Lung microvascular endothelial cell (primary cell): Measurements from ENCODE around the gene KRT24. TPM values are rescaled to one million over a fixed set of nuclear protein-coding genes. Genes with fewer than 3 reads are reported as not detected.

Source experiments
- DNase-seq, 2 donors: peaks; one replicate each; pipeline versions ENCODE4 v3.0.0 to v3.0.0-alpha.2; 2010; ENCODE audit warnings: low read depth in 2 of 2
- total RNA-seq: library from RNA; depleted of rRNA; stranded (reverse); fragments of >200 nt; gene quantifications from 2 replicates; pipeline ENCODE4 v1.2.1, GENCODE V29; 2014

KRT24 gene
- total RNA-seq, 1 donor from 2014 or later: not detected

DNA sequence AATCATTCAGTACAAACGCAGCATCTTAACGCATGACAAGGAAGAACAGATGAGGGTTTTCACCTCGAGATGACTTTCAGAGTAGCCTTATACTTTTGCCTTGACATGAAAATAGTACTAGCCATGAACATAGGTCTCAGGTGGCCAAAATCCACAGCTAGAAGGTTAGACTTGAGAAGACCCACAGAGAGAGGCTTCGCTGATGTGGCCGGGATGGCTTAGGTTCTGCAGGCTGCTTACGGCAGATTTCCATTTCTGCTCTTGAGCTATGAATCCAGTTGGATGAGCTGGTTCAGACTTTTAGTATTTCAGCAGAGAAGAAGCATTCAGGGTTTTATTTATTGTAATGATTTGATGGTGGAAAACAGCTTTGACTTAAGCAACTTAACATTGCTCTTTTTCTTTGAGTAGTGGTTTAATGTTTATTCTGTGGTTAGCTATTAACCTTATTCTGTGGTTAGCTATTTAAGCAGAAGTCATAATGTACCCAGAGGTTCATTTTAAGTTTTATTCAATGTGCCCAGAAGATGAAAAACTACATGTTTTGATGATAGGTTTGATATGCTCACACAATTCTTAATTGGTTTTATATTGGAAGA lies 7.6 kb downstream of the KRT24 start:
- no peak for DNase-seq

- DNase-seq: no peak
These were observed 9.0 kb downstream of the KRT24 start for GRCh38 chr17:40694584-40694983.

- no peak for DNase-seq
These were observed 16.4 kb downstream of the KRT24 start for GRCh38 chr17:40687106-40687505.

DNA sequence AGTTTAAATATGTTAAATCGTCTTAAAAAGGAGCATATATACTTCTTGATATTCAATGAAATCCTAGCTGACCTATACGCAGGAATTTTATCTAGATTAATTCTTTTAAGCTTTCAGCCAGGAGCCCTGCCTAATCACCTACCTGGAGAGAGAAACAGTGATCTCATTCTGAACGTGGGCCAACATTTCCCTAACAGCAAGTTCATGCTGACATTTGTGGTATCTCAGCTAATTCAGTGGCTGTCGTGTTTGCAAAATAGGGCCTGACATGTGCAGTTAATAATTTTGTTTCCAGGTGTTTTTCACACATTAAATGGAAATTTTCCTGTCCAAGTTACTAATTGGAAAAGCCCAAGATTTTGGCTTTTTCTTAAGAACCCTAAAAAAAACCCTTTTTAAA lies 17.4 kb downstream of the KRT24 start:
- peak in 1 of 2 donors; percentile 25 for DNase-seq

DNA sequence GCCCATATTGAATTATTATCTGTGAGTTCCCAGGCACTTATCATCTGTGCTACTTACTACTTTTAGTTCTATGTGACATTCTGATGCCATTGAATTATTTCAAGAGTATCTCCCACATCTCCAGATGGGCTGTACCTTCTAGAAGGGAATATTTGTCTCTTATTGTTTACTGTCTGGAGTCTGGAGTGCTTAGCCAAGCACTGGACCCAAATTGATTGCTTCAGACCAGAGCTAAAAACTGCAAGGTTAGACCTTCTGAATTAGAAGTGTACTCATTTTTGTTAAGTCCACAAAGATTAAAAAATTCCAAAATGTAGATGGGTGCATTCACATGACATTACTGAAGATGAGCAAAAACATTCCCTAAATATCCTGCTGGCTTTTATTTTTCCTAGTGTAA lies 22.6 kb downstream of the KRT24 start:
- no peak for DNase-seq

- DNase-seq: no peak
These were observed 24.0 kb downstream of the KRT24 start for GRCh38 chr17:40679523-40679907.

DNA sequence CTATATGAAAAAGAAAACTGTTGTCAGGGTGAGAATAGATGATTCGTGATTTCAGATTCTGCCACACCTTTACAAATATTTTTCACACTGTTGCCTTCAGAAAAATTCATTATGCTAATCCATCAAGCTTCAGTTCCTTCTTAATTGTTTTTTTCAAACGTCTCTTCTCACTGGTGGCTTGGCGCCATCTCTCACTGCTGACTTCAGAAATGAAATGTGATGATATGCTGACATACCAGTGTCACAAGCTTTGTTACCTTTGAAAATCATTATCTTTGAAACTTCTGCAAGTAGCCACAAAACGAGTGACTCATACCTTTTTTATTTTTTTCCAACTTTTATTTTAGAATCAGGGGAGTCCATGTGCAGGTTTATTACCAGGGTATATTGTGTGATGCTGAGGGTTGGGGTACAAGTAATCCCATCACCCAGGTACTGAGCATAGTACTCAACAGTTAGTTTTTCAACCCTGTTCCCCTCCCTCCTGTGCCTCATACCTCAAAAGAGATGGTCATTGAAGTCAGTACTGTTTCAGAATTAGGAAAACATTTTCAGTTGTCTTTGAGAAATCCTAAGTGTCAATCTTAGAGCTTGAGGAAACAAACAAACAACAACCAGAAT lies 24.5 kb downstream of the KRT24 start:
- no peak for DNase-seq

- no peak for DNase-seq
These were observed 27.6 kb downstream of the KRT24 start for GRCh38 chr17:40675905-40676304.

DNA sequence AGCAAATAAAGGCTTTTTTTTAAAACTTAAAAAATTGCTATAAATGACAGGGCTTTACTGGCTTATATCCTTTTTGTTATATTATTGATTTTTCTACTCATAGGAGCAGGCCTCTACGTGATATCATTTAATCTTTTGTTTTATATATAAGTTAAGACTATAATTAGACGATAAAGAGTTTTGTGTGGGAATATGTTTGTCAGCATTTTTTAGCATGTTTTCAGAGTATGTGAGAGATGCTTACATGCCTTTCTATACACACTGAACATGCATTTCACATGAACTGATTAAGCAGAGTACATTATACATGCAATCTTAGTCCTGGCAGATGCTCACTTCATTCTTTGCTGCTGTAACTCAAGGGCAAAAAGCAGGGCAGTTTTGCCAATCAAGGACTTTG lies 30.9 kb downstream of the KRT24 start:
- DNase-seq: no peak

GRCh38 chr17:40671282-40671681 lies 32.3 kb downstream of the KRT24 start:
- peak in 1 of 2 donors; percentile 77 for DNase-seq

GRCh38 chr17:40666331-40666730 lies 37.2 kb downstream of the KRT24 start:
- no peak for DNase-seq

GRCh38 chr17:40664582-40665333 lies 38.8 kb downstream of the KRT24 start, which contains the start of gene KRT222:
KRT222 (minus strand) TSS chr17:40665177; CDS start chr17:40665099, 78 bp downstream.
- no peak for DNase-seq

- DNase-seq: no peak
These were observed 40.3 kb downstream of the KRT24 start for GRCh38 chr17:40663252-40663651.

- DNase-seq: no peak
These were observed 43.6 kb downstream of the KRT24 start for GRCh38 chr17:40659911-40660310.

DNA sequence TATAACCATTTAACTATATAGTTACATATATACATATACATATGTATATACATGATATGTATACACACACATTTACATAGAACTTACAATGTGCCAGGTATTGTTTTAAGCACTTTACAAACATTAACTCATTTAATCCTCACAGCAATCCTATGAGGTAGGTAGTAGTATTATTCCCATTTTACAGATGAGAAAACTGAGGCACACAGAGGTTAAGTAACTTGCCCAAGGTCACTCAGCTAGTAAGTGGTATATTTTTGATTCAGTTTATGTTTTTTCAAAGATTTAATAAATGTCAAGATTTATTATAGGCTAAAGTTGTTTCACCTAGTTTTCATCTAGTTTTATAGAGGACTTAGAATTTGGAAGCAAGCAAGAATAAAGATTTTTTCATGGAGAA lies 45.2 kb downstream of the KRT24 start:
- DNase-seq: no peak

GRCh38 chr17:40651939-40652338 lies 51.6 kb downstream of the KRT24 start:
- DNase-seq: no peak

DNA sequence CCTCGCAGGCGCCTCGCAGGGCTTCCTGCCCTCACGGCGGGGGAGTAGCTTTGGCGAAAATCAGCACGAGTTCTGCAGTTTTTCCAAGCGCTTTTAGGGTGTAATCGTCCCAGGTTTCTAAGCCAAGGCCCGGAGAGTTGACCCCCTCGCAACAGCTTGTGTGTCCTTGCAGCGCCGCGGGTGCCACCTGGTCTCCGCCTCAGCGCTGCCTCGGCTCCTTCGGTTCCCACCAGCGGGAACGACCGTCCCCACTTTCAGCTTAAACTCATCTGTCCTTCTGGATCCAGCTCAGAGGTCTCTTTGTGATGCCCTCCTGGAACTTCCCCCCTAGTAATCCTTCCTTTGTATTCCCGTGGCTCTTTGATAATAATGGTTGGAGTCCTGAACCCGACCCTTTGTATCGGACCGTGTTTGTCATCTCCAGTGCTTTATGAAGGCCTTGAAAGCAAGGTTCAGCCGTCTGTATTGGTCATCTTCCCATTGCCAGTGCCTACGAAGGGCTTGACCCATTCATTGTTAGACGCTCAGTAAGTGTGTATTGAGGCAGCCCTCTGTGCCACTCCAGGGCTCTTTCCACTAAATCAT lies 55.1 kb downstream of the KRT24 start:
- peak in 1 of 2 donors; percentile 41 for DNase-seq

Other genes with a start within 250 kb of the KRT24 start
- gene TNS4, start 202.1 kb downstream of the KRT24 start, total RNA-seq: not detected in 2 replicates
- under 0.01 TPM in 1 of 2 replicates, not detected in the other for gene CCR7, start 138.3 kb downstream of the KRT24 start, total RNA-seq
- gene SMARCE1, start 55.9 kb downstream of the KRT24 start, total RNA-seq: 52.8 and 63.0 TPM in 2 replicates
- gene KRT222, start 38.6 kb downstream of the KRT24 start, total RNA-seq: not detected in 2 replicates
- gene KRT25, start 51.6 kb upstream of the KRT24 start, total RNA-seq: not detected in 2 replicates
- gene KRT26, start 68.4 kb upstream of the KRT24 start, total RNA-seq: not detected in 2 replicates
- not detected in 2 replicates for gene KRT27, start 78.8 kb upstream of the KRT24 start, total RNA-seq
- gene KRT28, start 96.2 kb upstream of the KRT24 start, total RNA-seq: not detected in 2 replicates
- gene KRT10, start 118.9 kb upstream of the KRT24 start, total RNA-seq: 1.6 and 3.3 TPM in 2 replicates
- not detected in 2 replicates for gene KRT12, start 163.5 kb upstream of the KRT24 start, total RNA-seq
- gene KRT20, start 181.5 kb upstream of the KRT24 start, total RNA-seq: not detected in 2 replicates
- gene KRT23, start 233.9 kb upstream of the KRT24 start, total RNA-seq: under 0.01 and 1.6 TPM in 2 replicates